Kidney (tissue), 14 donors: ENCODE results near the gene YTHDC1. TPM values are rescaled to one million over a fixed set of nuclear protein-coding genes. Genes with fewer than 3 reads are reported as not detected.
"Not testable (repeated sequence)": the region's sequence is repeated elsewhere in the genome, so short reads cannot be mapped to it uniquely, and the experiment has no call there.

Experiments
- DNase-seq, 5 donors: peaks; one replicate each; pipeline ENCODE4 v3.0.0-alpha.2; 2013 to 2020
- FAIRE-seq: peaks from 2 replicates; lab custom pipeline; 2012; peaks lifted over from hg19 to GRCh38; lab: Jason Lieb, UNC
- H3K27ac ChIP-seq, 2 donors: one replicate each; pipeline ENCODE4 v1.7.0; 2013; ENCODE audit warnings: low read depth in 2 of 2, low read length in 2 of 2, inconsistent platforms in 1 of 2
- H3K27me3 ChIP-seq: one replicate; pipeline ENCODE4 v1.7.1; 2013; ENCODE audit warnings: low read length, inconsistent platforms; ENCODE audit not compliant: control insufficient read depth, insufficient read depth
- H3K36me3 ChIP-seq, 3 donors: one replicate each; pipeline versions ENCODE4 v1.7.0 to v1.7.1; 2013; ENCODE audit warnings: low read length in 3 of 3, control low read depth in 1 of 3, inconsistent platforms in 1 of 3; ENCODE audit not compliant: insufficient read depth in 3 of 3, control insufficient read depth in 2 of 3
- H3K4me1 ChIP-seq, 3 donors: one replicate each; pipeline versions ENCODE4 v1.7.0 to v1.7.1; 2013; ENCODE audit warnings: low read length in 3 of 3, inconsistent platforms in 1 of 3, low read depth in 1 of 3; ENCODE audit not compliant: control insufficient read depth in 2 of 3, insufficient read depth in 2 of 3
- H3K4me3 ChIP-seq, 3 donors: one replicate each; pipeline versions ENCODE4 v1.7.0 to v1.8.1; 2013; ENCODE audit warnings: low read length in 3 of 3, control low read depth in 1 of 3, inconsistent platforms in 1 of 3
- H3K9ac ChIP-seq, 3 donors: one replicate each; pipeline versions ENCODE4 v1.7.0 to v1.7.1; 2013; ENCODE audit warnings: low read length in 3 of 3, control low read depth in 1 of 3, inconsistent platforms in 1 of 3
- H3K9me3 ChIP-seq, 3 donors: one replicate each; pipeline versions ENCODE4 v1.7.0 to v1.7.1; 2013; ENCODE audit warnings: low read length in 3 of 3, control low read depth in 1 of 3, inconsistent platforms in 1 of 3; ENCODE audit not compliant: control insufficient read depth in 2 of 3, insufficient read depth in 1 of 3
- CTCF ChIP-seq: IDR thresholded peaks from 3 replicates; pipeline ENCODE4 v1.5.1; 2012; ENCODE audit warnings: mild to moderate bottlenecking, moderate library complexity, borderline replicate concordance; ENCODE audit not compliant: insufficient read depth; ENCODE audit errors: extremely low read depth
- intact Hi-C: fragments of 100-400 bp; cut with DNase I; formaldehyde crosslinking; loops from one replicate; pipeline ENCODE4 v1.11.1; 2022
- polyA plus RNA-seq: library from polyadenylated mRNA; stranded (reverse); fragments of 350-450 nt; fragmentation: Illumina TruSeq; extraction: RNeasy Lipid Tissue Mini Kit (QIAGEN cat#74804); gene quantifications from one replicate; pipeline ENCODE4 v1.2.3, GENCODE V29; 2014; ENCODE audit warnings: low read depth, low replicate concordance; ENCODE audit not compliant: insufficient read depth
- total RNA-seq: library from RNA; stranded (reverse); fragmentation: NEBNext Ultra II Directional; extraction: Animal tissue kit (Norgen Biotek cat#: 25700); gene quantifications from one replicate; pipeline ENCODE4 v1.2.1, GENCODE V29; 2021
- donor health status: control.
- donor health status: control.
- donor health status: control.
- donor health status: control.
- donor health status: control.
- donor health status: DM: yes; HTN: yes; CAD: no.
- donor health status: Normal renal cell carcinoma (clear cell type).

The YTHDC1 gene
- total and polyA plus RNA-seq, 2 donors from 2014 or later: 32.6 to 99.7 TPM

- Histone ChIP-seq H3K4me1 (no peaks in the 10 kb centered on the region), H3K9ac (no peak overlapping the region), H3K27ac (no peak overlapping the region), H3K4me3 (no peak overlapping the region), H3K27me3 (no peaks in the 10 kb centered on the region), H3K36me3 (no peaks in the 10 kb centered on the region), H3K9me3 (no peaks in the 10 kb centered on the region)
- DNase-seq: peak in 2 of 5 donors; percentile 13 to 15
- no peak for FAIRE-seq
- intact Hi-C loops: no loop called here
- TF ChIP-seq CTCF: no peak
These were observed 41.5 kb upstream of the YTHDC1 start for GRCh38 chr4:68391436-68391835.

- intact Hi-C loops: no loop called here
- H3K9ac ChIP-seq: no peak overlapping the region
- no peaks in the 10 kb centered on the region for H3K9me3 ChIP-seq
- DNase-seq (no peak), FAIRE-seq (no peak)
- TF ChIP-seq CTCF: no peak
- H3K36me3 ChIP-seq: no peaks in the 10 kb centered on the region
- no peaks in the 10 kb centered on the region for H3K27me3 ChIP-seq
- H3K27ac ChIP-seq: no peak overlapping the region
- H3K4me3 ChIP-seq: no peak overlapping the region
- H3K4me1 ChIP-seq: no peaks in the 10 kb centered on the region
These were observed 40.5 kb upstream of the YTHDC1 start for GRCh38 chr4:68390205-68390935.

DNA sequence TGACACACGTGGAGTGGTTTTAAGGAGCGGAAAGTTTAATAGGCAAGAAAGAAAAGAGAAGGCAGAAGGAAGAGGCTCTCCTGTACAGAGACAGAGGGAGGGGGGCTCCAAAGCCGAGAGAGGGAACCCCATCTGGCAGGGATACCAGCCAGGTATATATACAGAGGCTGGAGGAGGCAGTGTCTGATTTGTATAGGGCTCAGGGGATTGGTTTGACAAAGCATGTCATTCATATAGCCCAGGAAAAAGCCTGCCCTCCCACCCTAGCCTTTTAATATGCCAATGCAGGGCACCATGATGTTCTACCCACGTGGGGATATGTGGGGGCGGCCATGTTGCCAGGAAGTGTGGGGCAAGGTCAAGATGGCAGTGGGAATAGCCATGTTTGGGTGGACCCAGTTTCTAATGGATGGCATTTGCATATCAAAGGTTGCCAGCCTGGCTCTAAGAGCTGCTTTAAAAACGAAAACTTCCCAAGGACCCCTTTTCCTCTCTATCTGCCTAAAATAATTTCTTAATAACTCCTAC lies 39.6 kb upstream of the YTHDC1 start:
- H3K4me1 ChIP-seq, H3K9me3 ChIP-seq, DNase-seq, H3K4me3 ChIP-seq, H3K27ac ChIP-seq, FAIRE-seq, intact Hi-C loops, H3K9ac ChIP-seq, H3K36me3 ChIP-seq, H3K27me3 ChIP-seq: not testable (repeated sequence)

DNA sequence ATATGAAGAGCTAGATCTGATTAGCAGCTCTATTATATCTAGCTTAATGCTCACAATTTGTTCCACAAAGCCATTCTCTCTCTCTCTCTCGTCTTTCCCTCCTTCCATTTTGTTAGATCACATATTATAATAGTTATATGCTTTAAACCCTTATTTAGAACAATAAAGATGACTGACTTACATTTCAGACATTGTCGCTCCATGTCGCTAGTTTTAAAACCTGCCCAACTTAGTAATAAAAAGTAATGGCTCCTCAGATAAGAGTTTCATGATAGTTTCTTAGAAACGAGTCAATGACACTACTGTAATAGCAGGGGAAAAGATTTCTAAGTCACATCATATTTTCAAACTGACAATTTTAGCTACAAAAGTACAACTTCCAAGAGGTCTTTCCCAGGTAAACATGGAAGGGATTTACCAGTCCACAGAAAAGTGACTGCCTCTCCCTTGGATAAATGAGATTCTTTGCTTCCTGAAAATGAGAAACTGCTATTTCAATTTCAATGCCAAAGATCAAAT lies 38.5 kb upstream of the YTHDC1 start:
- H3K27me3 ChIP-seq: no peaks in the 10 kb centered on the region
- no peak overlapping the region for H3K27ac ChIP-seq
- intact Hi-C loops: no loop called here
- FAIRE-seq (no peak), DNase-seq (no peak)
- no peaks in the 10 kb centered on the region for H3K36me3 ChIP-seq
- H3K4me3 ChIP-seq: no peak overlapping the region
- no peak overlapping the region for H3K9ac ChIP-seq
- TF ChIP-seq CTCF: no peak
- H3K4me1 ChIP-seq: no peaks in the 10 kb centered on the region
- no peaks in the 10 kb centered on the region for H3K9me3 ChIP-seq
